Erythroblast (primary cell): Measurements from ENCODE around the gene IL36B.

Experiments
- GATA1 ChIP-seq: IDR thresholded peaks from 2 replicates; pipeline ENCODE4 v1.6.1; 2011; ENCODE audit warnings: low read depth, mild to moderate bottlenecking, control low read depth, low read length, moderate library complexity
- POLR2A ChIP-seq: IDR thresholded peaks from 2 replicates; pipeline ENCODE4 v1.6.1; 2011; ENCODE audit warnings: mild to moderate bottlenecking, low read length

GRCh38 chr2:113080134-113080533 is 27.5 kb upstream of the IL36B start:
- TF ChIP-seq POLR2A: no peak
- TF ChIP-seq GATA1: no peak
